SU-DHL-6 (cell line): ENCODE measurements around the gene TACR1.
"Not testable (repeated sequence)": the region's sequence is repeated elsewhere in the genome, so short reads cannot be mapped to it uniquely, and the experiment has no call there.

Experiments used
- CTCF ChIP-seq: fragments of 200-600 bp; sonication (generic); IDR thresholded peaks from one replicate; pipeline ENCODE4 v1.5.1; 2017; ENCODE audit warnings: antibody characterized with exemption, mild to moderate bottlenecking, low read length, moderate library complexity; ENCODE audit not compliant: insufficient read depth, poor library complexity, severe bottlenecking
- EZH2phosphoT487 ChIP-seq: fragments of 200-600 bp; sonication (generic), shearing (Covaris generic); conservative IDR thresholded peaks from 2 replicates; pipeline ENCODE4 v1.6.1; 2018; ENCODE audit warnings: mild to moderate bottlenecking, antibody characterized with exemption, low read length, moderate library complexity, mixed read lengths

GRCh38 chr2:75171423-75171822, 27.9 kb downstream of the TACR1 start:
- not testable (repeated sequence) for TF ChIP-seq CTCF, EZH2phosphoT487
